ENCODE measurements around the gene ZNF620.

ZNF620 gene

GRCh38 chr3:40465456-40465855 is 40.4 kb upstream of the ZNF620 start:
- H3K27ac ChIP-seq (ENCODE audit: extremely low read depth, low read depth, low read length), result no peak overlapping the region
- no peak overlapping the region for H3K4me3 ChIP-seq (ENCODE audit: low read depth, low read length)
- no peaks in the 10 kb centered on the region for H3K4me1 ChIP-seq (ENCODE audit: control insufficient read depth, insufficient read depth, low read length)
- ChIA-PET CTCF (interaction anchor here (0.7 kb wide), 1 partner anchor 80 kb away, joined by 4 read pairs; no protein-coding TSS in a partner anchor), POLR2A (interaction anchor here (0.6 to 1.4 kb wide), 3 partner anchors 8 to 223 kb away, joined by 3 to 6 read pairs (median 3); partner anchors contain the start of genes RPL14 and ZNF619)
- TF ChIP-seq ZNF433 (tag by site-specific recombination; IDR thresholded peaks at IDR 0.05; ENCODE audit: low read depth) (no peak), ZNF366 (tag by site-specific recombination; conservative IDR thresholded peaks at IDR 0.05) (0 out of 2 replicates have a peak, but pooled peaks have one; percentile 27)
- peaks cover 18 to 62% of the 10 kb centered on the region in 2 experiments; a peak in 2 of 3 replicates for H3K36me3 ChIP-seq (ENCODE audit: control insufficient read depth in 2 of 2, insufficient read depth in 1 of 2, low read length in 2 of 2)
- H3K9me3 ChIP-seq (ENCODE audit: control insufficient read depth, insufficient read depth, low read depth, low read length), result no peaks in the 10 kb centered on the region

- Histone ChIP-seq H3K36me3 (ENCODE audit: control insufficient read depth in 2 of 2, insufficient read depth in 1 of 2, low read length in 2 of 2) (peaks cover 3 to 37% of the 10 kb centered on the region in 2 experiments; a peak in 2 of 3 replicates), H3K27ac (ENCODE audit: extremely low read depth, low read depth, low read length) (no peak overlapping the region), H3K4me1 (ENCODE audit: control insufficient read depth, insufficient read depth, low read length) (no peaks in the 10 kb centered on the region), H3K9me3 (ENCODE audit: control insufficient read depth, insufficient read depth, low read depth, low read length) (no peaks in the 10 kb centered on the region), H3K4me3 (ENCODE audit: low read depth, low read length) (no peak overlapping the region)
- TF ChIP-seq HOXA7 (CRISPR knock-in tag; IDR thresholded peaks at IDR 0.05; ENCODE audit: borderline replicate concordance), result no peak
- TF ChIP-seq CTCF (tag by site-specific recombination; IDR thresholded peaks at IDR 0.05), result no peak
- TF ChIP-seq SALL2 (tag by site-specific recombination; IDR thresholded peaks at IDR 0.05; ENCODE audit: borderline replicate concordance), result no peak
- TF ChIP-seq ZNF501 (tag by site-specific recombination; IDR thresholded peaks at IDR 0.05), result no peak
- no peak for TF ChIP-seq KLF10 (tag by site-specific recombination; IDR thresholded peaks at IDR 0.05)
- CTCF ChIA-PET, result no interaction called here
- POLR2A ChIA-PET, result no interaction called here
Measured at GRCh38 chr3:40468018-40468417, 37.8 kb upstream of the ZNF620 start.

GRCh38 chr3:40470701-40471100 is 35.1 kb upstream of the ZNF620 start:
- TF ChIP-seq ZNF610 (tag by site-specific recombination; IDR thresholded peaks at IDR 0.05; ENCODE audit: borderline replicate concordance) (no peak), ZNF214 (tag by site-specific recombination; IDR thresholded peaks at IDR 0.05; ENCODE audit: borderline replicate concordance) (no peak)
- H3K36me3 ChIP-seq (ENCODE audit: control insufficient read depth in 2 of 2, insufficient read depth in 1 of 2, low read length in 2 of 2), result peaks cover 0 to 11% of the 10 kb centered on the region in 2 experiments; a peak in 2 of 3 replicates
- H3K4me1 ChIP-seq (ENCODE audit: control insufficient read depth, insufficient read depth, low read length), result no peaks in the 10 kb centered on the region
- POLR2A ChIA-PET, result interaction anchor here (1.5 kb wide), 1 partner anchor 35 kb away, joined by 4 read pairs; the partner anchor contains the start of gene ZNF620
- no peaks in the 10 kb centered on the region for H3K9me3 ChIP-seq (ENCODE audit: control insufficient read depth, insufficient read depth, low read depth, low read length)
- H3K27ac ChIP-seq (ENCODE audit: extremely low read depth, low read depth, low read length), result no peak overlapping the region
- CTCF ChIA-PET, result no interaction called here
- no peak overlapping the region for H3K4me3 ChIP-seq (ENCODE audit: low read depth, low read length)

GRCh38 chr3:40476478-40477470 is 29.1 kb upstream of the ZNF620 start, which contains the start of gene ZNF619:
Gene ZNF619, plus strand, starts transcription at chr3:40477122. Its CDS starts 858 bp downstream, at chr3:40477980.
- Histone ChIP-seq H3K36me3 (ENCODE audit: control insufficient read depth in 2 of 2, insufficient read depth in 1 of 2, low read length in 2 of 2) (no peaks in the 10 kb centered on the region), H3K27ac (ENCODE audit: extremely low read depth, low read depth, low read length) (peak within 1 kb of the TSS; percentile 56; the same call in 1 of the 2 replicates), H3K9me3 (ENCODE audit: control insufficient read depth, insufficient read depth, low read depth, low read length) (no peaks in the 10 kb centered on the region), H3K4me1 (ENCODE audit: control insufficient read depth, insufficient read depth, low read length) (no peaks in the 10 kb centered on the region; the same call in 1 of the 2 replicates), H3K4me3 (ENCODE audit: low read depth, low read length) (peak within 1 kb of the TSS; percentile 73)
- ChIA-PET CTCF (interaction anchor here (0.7 kb wide), 1 partner anchor 141 kb away, joined by 3 read pairs; no protein-coding TSS in a partner anchor), POLR2A (interaction anchor here (0.6 to 2.2 kb wide), 6 partner anchors 12 to 48 kb away, joined by 3 to 20 read pairs (median 5); partner anchors contain the start of genes RPL14, ZNF620 and ZNF621)
- TF ChIP-seq SP3 (tag by site-specific recombination; IDR thresholded peaks at IDR 0.05) (no peak), KLF8 (tag by site-specific recombination; IDR thresholded peaks at IDR 0.05) (0 out of 2 replicates have a peak, but pooled peaks have one; percentile 17), ELK4 (IDR thresholded peaks at IDR 0.05; ENCODE audit: borderline replicate concordance, low read depth, low read length) (no peak), OSR2 (tag by site-specific recombination; IDR thresholded peaks at IDR 0.05) (no peak), PRDM10 (tag by site-specific recombination; IDR thresholded peaks at IDR 0.05) (0 out of 2 replicates have a peak, but pooled peaks have one; percentile 15), YY1 (tag by site-specific recombination; IDR thresholded peaks at IDR 0.05) (no peak)

Measured in HEK293 (cell line).